HepG2 (cell line): ENCODE measurements around the gene CDH12. TPM values are rescaled to one million over a fixed set of nuclear protein-coding genes. Genes with fewer than 3 reads are reported as not detected.

Experiments used
- ATAC-seq: fragments of 200-7000 bp; cut with Tn5 transposase; 3 replicates; pipeline ENCODE4 v1.9.1; 2020; ENCODE audit warnings: mild to moderate bottlenecking, moderate library complexity
- BruUV-seq: library from RNA; stranded (reverse); fragments of 400-500 nt; replicated peaks from 2 replicates; lab custom pipeline; 2021; lab: Mats Ljungman, UMichigan
- CTCF ChIA-PET: fragments of 300-600 bp; formaldehyde crosslinking; extraction: SDS; loops from one replicate; lab custom pipeline; 2021; ENCODE audit warnings: low total read pairs, inconsistent platforms, low intra/inter-chr PET ratio; lab: Yijun Ruan, JAX
- POLR2A ChIA-PET: fragments of 350-600 bp; sonication (Branson Sonifier 250); formaldehyde crosslinking; loops from one replicate; lab custom pipeline; 2020; ENCODE audit warnings: antibody characterized with exemption, inconsistent platforms; lab: Yijun Ruan, JAX
- DNase-seq: peaks from one replicate; pipeline ENCODE4 v3.0.0-alpha.2; 2015; ENCODE audit warnings: low spot score
- FAIRE-seq: peaks from 3 replicates; lab custom pipeline; 2011; peaks lifted over from hg19 to GRCh38; lab: Jason Lieb, UNC
- H2AFZ ChIP-seq: one replicate; pipeline ENCODE4 v1.6.1; 2011; ENCODE audit warnings: low read length, inconsistent platforms
- H3K27ac ChIP-seq: fragments of 300-600 bp; 3 replicates; pipeline ENCODE4 v1.8.0; 2011; ENCODE audit warnings: mixed run types, mild to moderate bottlenecking, mixed read lengths, low read length, inconsistent platforms; ENCODE audit not compliant: insufficient read depth; ENCODE audit errors: extremely low read length
- H3K27me3 ChIP-seq, 2 experiments: fragments of 200-600 bp in 1 of 2; 2 replicates in 1 of 2; 3 replicates in 1 of 2; pipeline versions ENCODE4 v1.6.0 to v1.8.0; 2011; ENCODE audit warnings: low read length in 2 of 2, mild to moderate bottlenecking in 2 of 2, moderate library complexity in 2 of 2, inconsistent platforms in 1 of 2; ENCODE audit not compliant: insufficient read depth in 2 of 2, control insufficient read depth in 1 of 2
- H3K36me3 ChIP-seq, 2 experiments: fragments of 200-600 bp in 1 of 2; replicated peaks in 1 of 2; 2 replicates in 1 of 2; 3 replicates in 1 of 2; pipeline versions ENCODE4 v1.5.1 to v1.8.0; 2011; ENCODE audit warnings: low read length in 2 of 2, inconsistent platforms in 1 of 2; ENCODE audit not compliant: insufficient read depth in 2 of 2, control insufficient read depth in 1 of 2
- H3K4me1 ChIP-seq: 2 replicates; pipeline ENCODE4 v1.5.1; 2012; ENCODE audit warnings: low read length, inconsistent platforms; ENCODE audit not compliant: insufficient read depth
- H3K4me2 ChIP-seq: 2 replicates; pipeline ENCODE4 v1.6.0; 2011; ENCODE audit warnings: low read depth, low read length, inconsistent platforms
- H3K4me3 ChIP-seq, 3 experiments: fragments of 200-600 bp in 1 of 3; sonication (generic), shearing (Covaris generic) in 1 of 3; replicated peaks in 1 of 3; 2 replicates each; pipeline ENCODE4 v1.5.1; 2011 to 2016; ENCODE audit warnings: low read length in 3 of 3, inconsistent platforms in 2 of 3, low read depth in 2 of 3, mild to moderate bottlenecking in 2 of 3, control low read depth in 1 of 3, mixed read lengths in 1 of 3; ENCODE audit not compliant: insufficient read depth in 1 of 3
- H3K79me2 ChIP-seq: one replicate; pipeline ENCODE4 v1.6.1; 2011; ENCODE audit warnings: low read length, inconsistent platforms; ENCODE audit not compliant: insufficient read depth
- H3K9ac ChIP-seq: 2 replicates; pipeline ENCODE4 v1.6.0; 2011; ENCODE audit warnings: mild to moderate bottlenecking, low read depth, low read length, inconsistent platforms; ENCODE audit not compliant: insufficient read depth
- H3K9me3 ChIP-seq: 2 replicates; pipeline ENCODE4 v1.5.1; 2012; ENCODE audit warnings: mild to moderate bottlenecking, low read length
- H4K20me1 ChIP-seq: 2 replicates; pipeline ENCODE4 v1.6.0; 2011; ENCODE audit warnings: inconsistent platforms, mild to moderate bottlenecking, low read length, moderate library complexity; ENCODE audit not compliant: insufficient read depth
- AGO2 ChIP-seq: fragments of 200-400 bp; formaldehyde crosslinking; optimal IDR thresholded peaks from 2 replicates; pipeline ENCODE3; 2017; ENCODE audit warnings: mild to moderate bottlenecking, low read depth, low read length, moderate library complexity
- NFIB ChIP-seq: sonication (generic); formaldehyde crosslinking; IDR thresholded peaks from 2 replicates; pipeline ENCODE4 v1.9.0; 2021; ENCODE audit warnings: missing genetic modification reagents, mild to moderate bottlenecking, borderline replicate concordance
- PCBP1 ChIP-seq: fragments of 200-400 bp; formaldehyde crosslinking; IDR thresholded peaks from 2 replicates; pipeline ENCODE4 v1.6.1; 2017; ENCODE audit warnings: mild to moderate bottlenecking, low read depth, low read length, borderline replicate concordance
- SRF ChIP-seq: IDR thresholded peaks from 2 replicates; pipeline ENCODE4 v1.6.1; 2011; ENCODE audit warnings: mild to moderate bottlenecking, low read depth, low read length, moderate library complexity
- ZFP41 ChIP-seq: sonication (generic); formaldehyde crosslinking; IDR thresholded peaks from 2 replicates; pipeline ENCODE4 v1.4.0; 2020; ENCODE audit warnings: mild to moderate bottlenecking, missing genetic modification reagents, borderline replicate concordance
- ZFP62 ChIP-seq: sonication (generic); formaldehyde crosslinking; IDR thresholded peaks from 2 replicates; pipeline ENCODE4 v1.4.0; 2020; ENCODE audit warnings: missing genetic modification reagents
- ZNF12 ChIP-seq: sonication (generic); formaldehyde crosslinking; IDR thresholded peaks from 2 replicates; pipeline ENCODE4 v1.5.0; 2020; ENCODE audit warnings: missing genetic modification reagents
- ZNF143 ChIP-seq: sonication (generic); formaldehyde crosslinking; IDR thresholded peaks from 2 replicates; pipeline ENCODE4 v1.4.0; 2020; ENCODE audit warnings: missing genetic modification reagents
- ZNF205 ChIP-seq: IDR thresholded peaks from 2 replicates; pipeline ENCODE4 v1.6.1; 2018; ENCODE audit warnings: missing biosample characterization, missing genetic modification reagents
- ZNF432 ChIP-seq: sonication (generic); formaldehyde crosslinking; IDR thresholded peaks from 2 replicates; pipeline ENCODE4 v1.5.0; 2020; ENCODE audit warnings: missing genetic modification reagents, mild to moderate bottlenecking, borderline replicate concordance
- ZNF710 ChIP-seq: sonication (generic); formaldehyde crosslinking; IDR thresholded peaks from 2 replicates; pipeline ENCODE4 v1.5.0; 2020; ENCODE audit warnings: mild to moderate bottlenecking, missing genetic modification reagents, borderline replicate concordance
- ZNF761 ChIP-seq: sonication (generic); formaldehyde crosslinking; conservative IDR thresholded peaks from 2 replicates; pipeline ENCODE4 v1.4.0; 2020; ENCODE audit warnings: mild to moderate bottlenecking, missing genetic modification reagents
- ZNF883 ChIP-seq: sonication (generic); formaldehyde crosslinking; IDR thresholded peaks from 2 replicates; pipeline ENCODE4 v1.5.1; 2020; ENCODE audit warnings: mild to moderate bottlenecking, missing genetic modification reagents; ENCODE audit errors: not compliant biosample characterization
- WGBS: methylation state at CpG from one replicate; pipeline ENCODE4 v1.1.6; 2017; ENCODE audit warnings: low lambda C conversion rate; 5-methylcytosine and 5-hydroxymethylcytosine counted together
- in situ Hi-C: cut with HindIII; loops from 2 replicates; pipeline ENCODE4 v1.10.0; 2017; ENCODE audit warnings: low pct_unique_long_range_greater_than_20kb; ENCODE audit not compliant: extremely low pct_ligation_motif_present
- intact Hi-C: fragments of 100-400 bp; cut with micrococcal nuclease; formaldehyde crosslinking; loops from one replicate; pipeline ENCODE4 v1.10.0; 2022; ENCODE audit not compliant: unreplicated experiment
- polyA plus RNA-seq, 8 experiments: library from polyadenylated mRNA; depleted of rRNA in 3 of 8; stranded (reverse) in 7 of 8; unstranded in 1 of 8; fragments of >200 nt; fragmentation: Illumina TruSeq in 4 of 8; extraction: Trizol in 4 of 8; gene quantifications; 2 replicates each; pipeline versions ENCODE4 v1.2.1 to v1.2.3, GENCODE V29; 2011 to 2016; ENCODE audit warnings: low read depth in 4 of 8, missing spikeins in 1 of 8, mixed read lengths in 1 of 8; ENCODE audit not compliant: insufficient read depth in 1 of 8
- total RNA-seq, 5 experiments: library from RNA; depleted of rRNA; stranded (reverse); fragments of >200 nt; fragmentation: Illumina TruSeq; extraction: Trizol; gene quantifications; 2 replicates each; pipeline ENCODE4 v1.2.3, GENCODE V29; 2016; ENCODE audit warnings: low read depth in 1 of 5
- TF ChIP-seq, protein P1 (sequence below): sonication (generic); formaldehyde crosslinking; IDR thresholded peaks from 2 replicates; pipeline ENCODE4 v1.8.0; 2022; ENCODE audit warnings: missing genetic modification reagents, mild to moderate bottlenecking, borderline replicate concordance
- TF ChIP-seq, protein P2 (sequence below): sonication (generic); formaldehyde crosslinking; IDR thresholded peaks from 2 replicates; pipeline ENCODE4 v1.8.0; 2022; ENCODE audit warnings: missing genetic modification reagents, mild to moderate bottlenecking, inconsistent platforms, borderline replicate concordance

The CDH12 gene
- total and polyA plus RNA-seq, 2 of the 13 experiments (the other 11 are each of a cell fraction or from before 2014, with no cell fraction given), result not detected

DNA sequence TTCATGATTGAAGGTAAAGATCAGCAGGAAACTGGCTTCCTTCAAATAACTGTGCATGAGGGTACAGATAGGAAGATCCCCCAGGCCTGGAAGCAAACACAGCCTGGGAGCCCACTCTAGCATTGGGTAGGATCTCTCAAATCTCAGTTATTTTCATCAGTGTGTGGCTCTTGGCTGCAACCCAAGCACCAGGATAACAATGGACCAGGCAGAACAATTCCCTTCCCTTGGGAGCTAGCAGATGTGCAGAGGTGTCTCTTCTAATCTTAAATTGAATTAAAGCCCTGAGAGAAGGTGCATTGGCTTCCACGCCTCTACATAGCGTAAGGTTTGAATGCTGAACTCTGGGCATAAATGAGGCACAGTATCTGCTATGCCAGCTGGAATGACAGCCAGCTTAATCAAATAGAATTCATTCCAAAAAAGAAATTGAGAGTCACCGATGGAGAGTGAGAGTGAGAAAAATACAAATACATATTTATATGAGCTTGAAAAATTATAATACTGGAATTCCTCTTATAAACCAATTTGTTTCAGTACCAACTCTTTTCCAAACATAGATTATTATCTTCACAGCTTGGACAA is 957.3 kb downstream of the CDH12 start:
- Histone ChIP-seq H4K20me1 (no peaks in the 10 kb centered on the region), H3K36me3 (no peaks in the 10 kb centered on the region), H3K27ac (no peak overlapping the region), H3K27me3 (no peaks in the 10 kb centered on the region), H3K4me1 (no peaks in the 10 kb centered on the region), H3K4me2 (no peak overlapping the region), H3K9me3 (no peaks in the 10 kb centered on the region), H3K9ac (no peak overlapping the region), H3K4me3 (no peak overlapping the region), H2AFZ (no peak overlapping the region), H3K79me2 (no peaks in the 10 kb centered on the region)
- BruUV-seq, result no TSS peak
- ChIA-PET CTCF (no interaction called here), POLR2A (no interaction called here)
- FAIRE-seq, result no peak
- in situ Hi-C loops (no loop called here), intact Hi-C loops (no loop called here)
- ATAC-seq, result no peak
- TF ChIP-seq PCBP1 (no peak), ZNF883 (CRISPR knock-in tag) (no peak), ZNF432 (CRISPR knock-in tag) (no peak), ZFP62 (CRISPR knock-in tag) (no peak)
- DNase-seq, result no peak
- WGBS, result under 1% methylated on average over 3 of the region's 3 CpGs

DNA sequence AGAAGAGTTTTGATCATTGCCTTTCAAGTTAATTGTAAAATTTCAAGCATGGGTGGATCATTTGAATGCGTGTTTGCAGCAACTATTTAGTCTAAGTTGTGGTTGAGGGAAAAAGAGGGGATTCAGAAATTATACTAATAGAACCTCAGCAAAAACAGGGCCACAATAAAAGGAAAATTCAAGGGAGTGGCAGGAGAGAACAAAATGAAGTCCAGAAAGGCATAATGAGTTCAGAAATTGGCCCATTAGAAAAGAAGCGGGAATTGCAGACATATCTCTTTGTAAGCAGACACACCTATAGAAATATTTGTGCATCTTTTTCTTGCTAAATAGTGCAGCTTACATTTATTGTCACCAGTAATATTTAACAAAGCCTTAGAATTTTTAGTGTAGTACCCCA is 960.0 kb downstream of the CDH12 start:
- in situ Hi-C loops, result no loop called here
- H4K20me1 ChIP-seq, result no peaks in the 10 kb centered on the region
- no peaks in the 10 kb centered on the region for H3K27me3 ChIP-seq
- ChIA-PET CTCF (no interaction called here), POLR2A (no interaction called here)
- H3K4me2 ChIP-seq, result no peak overlapping the region
- no peaks in the 10 kb centered on the region for H3K79me2 ChIP-seq
- FAIRE-seq, result no peak
- WGBS, result 46% methylated on average over 2 of the region's 2 CpGs
- no peaks in the 10 kb centered on the region for H3K4me1 ChIP-seq
- BruUV-seq, result no TSS peak
- H3K36me3 ChIP-seq, result no peaks in the 10 kb centered on the region
- no peak overlapping the region for H3K27ac ChIP-seq
- H2AFZ ChIP-seq, result no peak overlapping the region
- no peak overlapping the region for H3K9ac ChIP-seq
- no peaks in the 10 kb centered on the region for H3K9me3 ChIP-seq
- intact Hi-C loops, result no loop called here
- DNase-seq, result no peak
- H3K4me3 ChIP-seq, result no peak overlapping the region
- ATAC-seq, result no peak
- TF ChIP-seq ZNF761 (CRISPR knock-in tag) (no peak), NFIB (CRISPR knock-in tag) (no peak), ZNF12 (CRISPR knock-in tag) (no peak), AGO2 (no peak), ZNF710 (CRISPR knock-in tag) (no peak), ZNF143 (CRISPR knock-in tag) (no peak), ZNF205 (CRISPR knock-in tag) (no peak), SRF (no peak), ZFP41 (CRISPR knock-in tag) (no peak)
- TF ChIP-seq, protein P1, sequence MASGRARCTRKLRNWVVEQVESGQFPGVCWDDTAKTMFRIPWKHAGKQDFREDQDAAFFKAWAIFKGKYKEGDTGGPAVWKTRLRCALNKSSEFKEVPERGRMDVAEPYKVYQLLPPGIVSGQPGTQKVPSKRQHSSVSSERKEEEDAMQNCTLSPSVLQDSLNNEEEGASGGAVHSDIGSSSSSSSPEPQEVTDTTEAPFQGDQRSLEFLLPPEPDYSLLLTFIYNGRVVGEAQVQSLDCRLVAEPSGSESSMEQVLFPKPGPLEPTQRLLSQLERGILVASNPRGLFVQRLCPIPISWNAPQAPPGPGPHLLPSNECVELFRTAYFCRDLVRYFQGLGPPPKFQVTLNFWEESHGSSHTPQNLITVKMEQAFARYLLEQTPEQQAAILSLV (CRISPR knock-in tag), result no peak
- TF ChIP-seq, protein P2, sequence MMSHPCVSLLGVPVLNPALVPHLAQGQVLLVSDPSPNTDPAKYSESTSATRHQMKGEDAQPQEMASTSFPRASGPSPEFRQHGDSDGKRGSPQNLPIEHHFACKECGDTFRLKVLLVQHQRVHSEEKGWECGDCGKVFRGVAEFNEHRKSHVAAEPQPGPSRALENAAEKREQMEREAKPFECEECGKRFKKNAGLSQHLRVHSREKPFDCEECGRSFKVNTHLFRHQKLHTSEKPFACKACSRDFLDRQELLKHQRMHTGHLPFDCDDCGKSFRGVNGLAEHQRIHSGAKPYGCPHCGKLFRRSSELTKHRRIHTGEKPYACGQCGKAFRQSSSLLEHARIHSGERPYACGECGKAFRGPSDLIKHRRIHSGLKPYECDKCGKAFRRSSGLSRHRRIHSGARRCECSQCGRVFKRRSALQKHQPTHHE (CRISPR knock-in tag), result no peak
